Coronary artery (tissue), 2 donors: ENCODE measurements around the gene PSMB7.
A peak's percentile ranks its signal among the peaks of the same experiment; 100 is the strongest.

Source experiments
- DNase-seq: peaks from one replicate; pipeline ENCODE4 v3.0.0-alpha.2; 2017; ENCODE audit warnings: low spot score
- H3K27ac ChIP-seq, 2 donors: fragments of 200-600 bp; sonication (generic); one replicate each; pipeline ENCODE4 v1.5.1; 2016 to 2019
- H3K4me3 ChIP-seq: fragments of 200-600 bp; sonication (generic); 2 replicates; pipeline ENCODE4 v1.5.1; 2016; ENCODE audit warnings: mild to moderate bottlenecking, moderate library complexity
- CTCF ChIP-seq: fragments of 200-600 bp; sonication (generic); IDR thresholded peaks from one replicate; pipeline ENCODE4 v1.5.1; 2019; ENCODE audit warnings: antibody characterized with exemption

Gene PSMB7

GRCh38 chr9:124411514-124412227 is 3.6 kb downstream of the PSMB7 start:
- TF ChIP-seq CTCF: no peak
- Histone ChIP-seq H3K27ac (no peak overlapping the region), H3K4me3 (no peak overlapping the region)
- DNase-seq: no peak

- Histone ChIP-seq H3K27ac (no peak overlapping the region), H3K4me3 (no peak overlapping the region)
- no peak for TF ChIP-seq CTCF
- no peak for DNase-seq
Observed at GRCh38 chr9:124410321-124410913, 4.8 kb downstream of the PSMB7 start.

GRCh38 chr9:124409410-124409809 is 5.8 kb downstream of the PSMB7 start:
- no peak overlapping the region for H3K27ac ChIP-seq
- no peak for DNase-seq
- TF ChIP-seq CTCF: no peak
- H3K4me3 ChIP-seq: no peak overlapping the region

DNA sequence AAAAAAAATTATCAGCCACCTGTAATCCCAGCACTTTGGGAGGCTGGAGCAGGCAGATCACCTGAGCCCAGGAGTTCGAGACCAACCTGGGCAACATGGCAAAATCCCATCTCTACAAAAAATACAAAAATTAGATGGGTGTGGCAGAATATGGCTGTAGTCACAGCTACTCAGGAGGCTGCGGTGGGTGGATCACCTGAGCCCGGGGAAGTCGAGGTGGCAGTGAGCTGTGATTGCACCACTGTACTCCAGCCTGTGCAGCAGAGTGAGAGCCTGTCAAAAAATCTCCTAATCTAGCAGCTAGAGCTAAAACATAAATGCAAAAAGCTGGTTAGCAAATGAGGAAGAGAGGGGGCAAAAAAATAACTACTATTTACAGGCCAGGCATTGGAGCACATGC is 12.0 kb downstream of the PSMB7 start:
- no peak for TF ChIP-seq CTCF
- Histone ChIP-seq H3K27ac (no peak overlapping the region), H3K4me3 (no peak overlapping the region)
- no peak for DNase-seq

- no peak for TF ChIP-seq CTCF
- DNase-seq: no peak
- no peak overlapping the region for H3K4me3 ChIP-seq
- peak overlapping the region in 1 of 2 donors; percentile 29 for H3K27ac ChIP-seq
Observed at GRCh38 chr9:124399968-124400940, 15.0 kb downstream of the PSMB7 start.

- TF ChIP-seq CTCF: no peak
- H3K4me3 ChIP-seq: no peak overlapping the region
- DNase-seq: no peak
- peak overlapping the region in 1 of 2 donors; percentile 29 for H3K27ac ChIP-seq
Observed at GRCh38 chr9:124399323-124399967, 15.8 kb downstream of the PSMB7 start.
